ENCODE results near the gene GCFC2.
"Not testable (repeated sequence)": the region's sequence is repeated elsewhere in the genome, so short reads cannot be mapped to it uniquely, and the experiment has no call there.

GCFC2 gene

DNA sequence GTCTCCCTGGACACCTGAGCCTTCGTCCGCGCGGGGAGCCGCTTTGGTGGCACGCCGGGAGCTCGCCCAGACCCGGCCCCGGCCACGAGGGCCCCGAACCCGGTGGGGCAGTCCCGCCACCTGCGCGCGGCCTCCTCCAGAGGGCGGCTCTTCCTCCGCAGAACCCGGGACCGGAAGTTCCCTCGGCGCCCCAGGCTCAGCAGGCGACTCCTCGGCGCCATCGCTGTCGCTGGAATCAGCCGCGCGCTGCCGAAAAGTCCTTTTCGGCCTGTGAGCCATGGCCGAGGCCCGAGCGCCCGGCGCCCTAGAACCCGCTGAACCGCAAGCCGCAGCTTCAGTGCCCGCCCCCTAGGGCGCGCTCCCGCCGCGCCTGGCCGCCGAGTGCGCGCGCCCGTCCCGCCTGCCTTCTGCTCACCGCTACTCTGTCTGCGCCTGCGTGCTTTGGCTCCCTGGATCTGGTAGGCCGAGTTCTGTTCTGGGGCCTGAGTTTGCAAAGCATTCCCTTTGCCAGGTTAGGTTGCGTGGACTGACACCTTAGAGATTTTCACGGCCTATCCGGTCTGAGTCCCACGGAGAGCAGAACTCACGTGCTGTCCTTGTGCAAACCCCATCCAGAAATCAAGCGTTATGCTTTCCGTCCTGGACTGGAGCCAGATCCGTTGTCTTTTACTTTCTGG lies at the start of gene GCFC2:
TSS of gene GCFC2 (minus strand) at position 339 of the 677 bp plus-strand sequence. CDS start at position 279, 60 bp downstream.
- peak within 1 kb of the TSS; percentile 60 for H3K4me3 ChIP-seq (ENCODE audit: low read depth, low read length)

DNA sequence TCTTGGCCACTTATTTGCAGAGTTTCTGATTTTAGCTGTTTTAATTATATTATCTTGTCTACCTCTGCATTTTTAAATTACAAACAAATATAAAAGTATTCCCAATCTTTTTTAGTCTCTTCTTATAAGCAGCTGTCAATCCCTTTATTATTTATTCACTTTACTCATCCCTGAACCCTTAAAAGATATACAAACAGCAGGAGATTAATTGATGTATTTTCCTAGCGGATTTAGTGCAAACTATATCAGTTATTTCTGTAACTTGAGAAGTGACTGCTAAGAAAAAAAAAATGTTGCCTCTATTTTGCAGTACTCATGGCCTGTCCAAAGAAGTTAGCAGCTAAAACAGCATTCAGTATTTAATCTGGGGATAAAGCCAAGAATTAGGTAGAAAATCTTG lies 42.1 kb upstream of the GCFC2 start:
- H3K4me3 ChIP-seq (ENCODE audit: low read depth, low read length) = no peak overlapping the region

DNA sequence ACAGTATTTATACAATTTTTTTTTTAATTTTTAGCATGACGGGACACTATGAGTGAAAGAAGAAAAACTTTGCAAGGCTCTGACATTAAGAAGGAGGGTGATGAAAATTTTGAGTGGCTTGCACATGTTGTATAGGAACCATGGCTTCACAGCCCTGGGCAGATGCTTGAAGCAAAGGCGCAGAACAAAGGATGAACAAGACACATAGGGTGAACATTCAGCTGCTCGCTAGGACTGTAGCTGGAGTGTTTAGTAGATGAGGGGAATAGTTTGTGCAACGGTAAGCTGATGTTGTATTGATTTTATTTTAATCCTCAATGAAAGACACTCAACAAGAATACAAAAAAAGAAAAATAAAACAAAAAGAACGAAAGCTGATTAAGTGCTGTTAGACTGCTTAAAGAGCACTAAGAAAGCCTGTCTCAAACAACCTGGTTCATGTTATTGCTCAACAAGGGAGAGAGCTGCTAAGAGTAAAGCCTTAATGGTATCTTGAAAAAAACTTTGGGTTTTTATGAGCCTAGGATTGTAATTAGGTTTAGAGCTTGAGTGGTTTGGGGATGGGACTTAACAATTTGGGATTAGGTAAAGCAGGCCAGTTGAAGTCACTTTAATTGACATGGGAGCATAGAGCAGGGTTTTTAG lies 41.2 kb upstream of the GCFC2 start:
- H3K4me3 ChIP-seq (ENCODE audit: low read depth, low read length) = no peak overlapping the region

DNA sequence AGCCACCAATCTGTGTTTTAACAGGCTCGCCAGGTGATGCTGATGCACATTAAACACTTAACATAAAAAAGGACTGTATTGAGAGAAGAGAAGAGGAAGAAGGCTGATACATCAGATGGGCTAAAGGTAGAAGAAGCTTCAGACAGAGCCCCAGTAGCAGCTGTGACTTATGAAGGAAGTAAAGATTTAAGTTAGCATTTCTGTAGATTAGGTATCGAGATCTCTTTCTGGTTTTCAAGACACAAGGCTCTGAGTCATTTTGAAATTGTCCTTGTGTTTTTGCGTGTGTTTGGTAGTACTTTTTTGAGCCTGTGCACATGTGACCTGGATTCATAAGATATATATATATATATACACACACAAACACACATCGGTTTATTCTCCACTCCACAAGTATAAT lies 40.6 kb upstream of the GCFC2 start:
- no peak overlapping the region for H3K4me3 ChIP-seq (ENCODE audit: low read depth, low read length)

DNA sequence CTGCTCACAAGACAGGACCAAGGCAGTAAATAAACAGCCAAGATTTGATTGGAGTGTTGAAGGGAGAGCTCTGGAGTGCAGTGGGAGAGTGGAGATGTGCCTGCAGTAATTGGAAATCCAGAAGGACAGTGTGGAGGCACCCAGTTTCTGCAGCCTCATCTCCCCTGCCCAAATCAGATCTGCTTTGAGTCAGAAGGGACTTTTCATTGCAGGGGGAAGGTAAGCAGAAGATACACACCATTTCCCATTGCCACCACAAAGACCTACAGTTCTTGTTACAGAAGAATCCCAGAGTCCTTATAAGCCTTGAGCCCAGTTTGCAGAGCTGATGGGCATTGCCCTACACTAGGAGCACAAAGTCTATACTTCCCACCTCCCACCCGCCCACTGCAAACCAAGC lies 27.2 kb upstream of the GCFC2 start:
- no peak overlapping the region for H3K4me3 ChIP-seq (ENCODE audit: low read depth, low read length)

DNA sequence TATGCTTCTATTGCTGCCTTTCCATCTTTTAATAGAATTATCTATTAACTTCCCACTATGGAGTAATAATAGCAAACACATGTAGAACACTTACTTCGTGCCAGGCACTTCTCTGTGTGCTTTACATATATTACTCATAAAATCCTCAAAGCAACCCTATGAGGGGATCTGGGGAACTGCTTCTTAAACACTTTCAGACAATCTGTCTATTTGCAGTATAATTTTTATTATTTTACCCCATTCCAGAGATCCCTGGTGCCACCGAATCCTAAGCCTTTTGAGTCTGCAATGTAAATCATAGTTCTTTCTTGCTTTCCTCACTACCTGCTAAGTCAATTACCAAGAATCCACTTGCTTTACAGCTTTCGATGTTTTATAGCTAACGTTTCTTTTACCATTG lies 25.6 kb upstream of the GCFC2 start:
- no peak overlapping the region for H3K4me3 ChIP-seq (ENCODE audit: low read depth, low read length)

DNA sequence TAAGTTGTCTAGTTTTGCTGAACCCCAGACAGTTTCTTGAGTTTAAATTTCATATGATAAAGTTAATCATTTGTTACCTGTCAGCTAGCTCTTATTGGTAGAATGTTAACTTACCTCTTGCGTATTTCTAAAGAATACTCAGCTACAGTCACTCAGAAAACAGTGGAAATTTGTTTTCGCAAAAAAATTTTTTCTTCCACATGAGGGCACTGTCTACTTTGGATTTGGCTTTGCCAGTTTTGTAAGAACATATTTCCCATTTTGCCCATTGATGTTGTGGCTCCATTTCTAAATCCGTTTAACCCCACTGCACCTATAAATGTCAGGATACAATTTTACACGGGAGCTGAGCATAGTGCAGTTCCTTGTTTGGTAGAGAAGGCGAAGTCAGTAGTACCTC lies 19.1 kb upstream of the GCFC2 start:
- no peak overlapping the region for H3K4me3 ChIP-seq (ENCODE audit: low read depth, low read length)

DNA sequence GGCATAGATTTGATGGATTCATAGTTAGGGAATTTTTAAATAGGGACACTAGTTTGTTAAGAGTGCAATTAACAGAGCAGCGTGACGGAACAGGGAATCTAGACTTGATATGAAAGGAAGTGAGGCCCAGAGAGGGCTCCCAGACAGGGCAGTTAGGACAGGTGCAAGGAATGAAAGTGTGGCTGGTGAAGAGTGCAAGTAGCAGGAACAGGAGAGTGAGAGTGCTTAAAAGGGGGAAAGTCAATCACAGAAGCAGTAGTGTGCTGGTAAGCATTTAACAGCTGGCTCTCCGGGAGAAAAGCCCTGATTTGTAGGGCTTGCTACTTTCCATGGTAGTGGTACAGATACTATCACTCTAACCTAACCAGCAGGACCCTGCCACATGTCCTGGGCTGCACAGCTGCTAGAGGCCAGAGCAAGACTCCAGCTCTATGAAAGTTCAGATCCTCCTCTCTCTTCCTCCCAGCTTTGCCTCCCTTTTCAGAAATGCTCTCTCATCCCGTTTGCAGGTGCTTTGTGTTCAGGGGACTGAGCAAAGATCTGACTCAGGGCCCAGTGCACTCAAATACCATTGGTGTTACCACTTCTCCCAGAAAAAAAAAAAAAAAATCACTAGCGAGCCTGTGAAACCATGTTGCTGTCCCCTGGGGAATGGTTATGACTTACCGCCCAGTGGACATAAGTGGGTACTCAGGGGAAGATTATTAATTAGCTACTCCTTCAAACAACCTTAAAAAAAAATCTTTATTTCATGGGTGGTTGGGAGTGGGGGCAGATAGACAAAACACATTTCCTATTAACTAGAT lies 18.1 kb upstream of the GCFC2 start:
- no peak overlapping the region for H3K4me3 ChIP-seq (ENCODE audit: low read depth, low read length)

DNA sequence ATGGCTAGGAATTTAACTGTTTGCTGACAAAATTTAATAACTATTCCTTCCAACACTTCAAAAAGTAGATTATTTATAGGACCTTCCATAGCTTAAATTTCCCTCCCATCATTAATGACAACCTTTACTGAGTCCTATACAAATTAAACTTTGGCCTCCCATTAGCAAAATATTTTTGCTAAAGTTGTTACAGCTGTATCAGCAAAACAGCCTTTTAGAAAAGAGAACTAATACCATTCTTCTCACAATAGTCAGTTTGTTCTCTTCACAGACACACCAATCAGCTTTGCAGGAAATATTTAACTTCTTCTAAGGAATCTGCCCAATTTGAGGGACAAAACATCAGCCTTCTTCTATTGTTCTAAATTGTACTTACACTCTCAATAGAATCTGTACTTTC lies 12.0 kb upstream of the GCFC2 start:
- no peak overlapping the region for H3K4me3 ChIP-seq (ENCODE audit: low read depth, low read length)

DNA sequence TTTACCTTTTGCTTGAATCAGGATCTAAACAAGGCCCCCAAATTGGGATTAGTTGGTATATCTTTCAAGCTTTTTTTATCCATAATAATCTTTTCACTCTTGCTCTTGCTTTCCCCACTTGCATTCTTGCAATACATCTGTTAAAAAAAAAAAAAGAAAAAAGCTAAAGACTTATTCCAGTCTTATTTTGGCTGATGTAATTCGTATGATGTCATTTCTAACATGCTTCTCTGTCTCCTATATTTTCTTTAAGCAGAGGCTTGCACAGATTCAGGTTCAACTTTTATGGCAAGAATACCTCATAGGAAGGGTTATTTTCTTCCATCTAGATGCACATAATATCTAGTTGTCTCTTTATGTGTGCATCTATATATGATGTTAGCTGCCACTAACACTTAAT lies 9.8 kb upstream of the GCFC2 start:
- no peak overlapping the region for H3K4me3 ChIP-seq (ENCODE audit: low read depth, low read length)

DNA sequence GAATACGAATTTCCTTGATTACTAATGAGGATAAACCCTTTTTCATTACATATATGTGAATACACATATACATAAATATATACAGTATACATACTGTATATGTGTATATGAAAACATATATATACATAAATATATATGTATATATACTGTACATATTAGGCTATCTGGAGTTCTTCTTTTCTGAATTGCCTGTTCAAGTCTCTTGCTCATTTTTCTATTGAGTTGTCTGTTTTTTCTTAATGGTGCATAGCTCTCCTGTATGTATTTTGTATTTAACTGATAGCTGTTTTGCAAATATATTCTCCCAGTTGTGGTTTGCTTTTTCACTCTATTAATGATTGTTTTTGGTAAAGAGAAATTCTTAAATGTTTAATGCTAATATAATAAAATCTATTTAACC lies 8.9 kb upstream of the GCFC2 start:
- no peak overlapping the region for H3K4me3 ChIP-seq (ENCODE audit: low read depth, low read length)

DNA sequence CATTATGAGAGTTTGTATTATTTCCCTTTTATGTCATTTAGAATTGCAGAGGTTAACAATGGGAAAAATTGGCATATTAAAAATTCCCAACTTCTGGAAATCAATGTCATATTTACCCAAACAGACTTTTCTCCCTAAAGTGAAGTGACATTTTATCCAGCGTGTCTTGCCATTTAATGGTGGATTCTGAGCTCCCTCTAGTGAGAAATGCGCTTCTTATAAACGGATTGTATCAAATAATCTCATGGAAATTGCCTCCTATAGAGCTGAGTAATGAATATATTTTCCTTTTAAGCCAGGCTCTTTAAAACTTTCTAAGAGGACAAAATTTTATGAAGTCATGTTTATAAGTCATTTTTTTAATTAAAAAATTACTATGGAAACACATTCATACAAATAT lies 5.7 kb upstream of the GCFC2 start:
- H3K4me3 ChIP-seq (ENCODE audit: low read depth, low read length) = no peak overlapping the region

DNA sequence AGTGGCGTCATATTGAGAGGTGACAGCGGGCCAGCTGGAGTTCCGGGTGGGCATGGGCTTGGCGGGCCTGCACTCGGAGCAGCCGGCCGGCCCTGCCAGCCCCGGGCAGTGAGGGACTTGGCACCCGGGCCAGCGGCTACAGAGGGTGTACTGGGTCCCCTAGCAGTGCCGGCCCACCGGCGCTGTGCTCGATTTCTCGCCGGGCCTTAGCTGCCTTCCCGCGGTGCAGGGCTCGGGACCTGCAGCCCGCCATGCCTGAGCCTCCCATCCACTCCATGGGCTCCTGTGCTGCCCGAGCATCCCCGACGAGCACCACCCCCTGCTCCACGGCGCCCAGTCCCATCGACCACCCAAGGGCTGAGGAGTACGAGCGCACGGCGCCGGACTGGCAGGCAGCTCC lies 875 bp upstream of the GCFC2 start:
- not testable (repeated sequence) for H3K4me3 ChIP-seq (ENCODE audit: low read depth, low read length)

DNA sequence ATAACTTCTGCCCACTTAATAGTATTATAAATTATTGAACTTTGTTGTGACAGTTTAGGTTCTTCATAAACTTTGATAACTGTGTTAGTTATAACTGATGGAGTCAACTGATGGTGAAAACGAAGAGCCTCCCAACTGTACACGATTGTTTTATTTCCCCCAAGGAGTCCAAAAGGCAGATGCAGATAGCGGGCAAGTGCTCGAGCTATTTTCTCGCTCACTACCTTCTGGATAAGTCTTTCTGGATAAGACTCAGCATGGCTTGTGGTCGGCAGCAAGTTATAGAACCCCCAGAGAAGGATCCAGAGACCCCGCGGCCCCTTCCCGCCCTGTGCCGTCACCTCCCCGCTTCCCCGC lies 517 bp downstream of the GCFC2 start:
- H3K4me3 ChIP-seq (ENCODE audit: low read depth, low read length) = peak overlapping the region; percentile 60

DNA sequence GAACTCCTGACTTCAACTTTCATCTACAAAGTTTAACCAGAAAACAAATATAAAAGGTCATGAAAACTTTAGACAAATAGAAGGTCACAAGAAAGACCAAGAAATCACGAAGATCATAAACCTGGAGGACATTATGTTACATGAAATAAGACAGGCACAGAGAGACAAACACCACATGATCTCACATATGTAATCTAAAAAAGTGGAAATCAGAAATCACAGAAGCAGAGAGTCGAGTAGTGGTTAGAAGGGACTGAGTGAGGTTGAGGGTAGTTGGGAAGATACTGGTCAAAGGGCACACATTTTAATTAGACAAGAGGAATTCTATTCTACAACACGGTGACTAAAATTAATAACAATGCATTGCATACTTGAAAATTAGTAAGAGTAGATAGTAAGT lies 1.4 kb downstream of the GCFC2 start:
- no peak overlapping the region for H3K4me3 ChIP-seq (ENCODE audit: low read depth, low read length)

DNA sequence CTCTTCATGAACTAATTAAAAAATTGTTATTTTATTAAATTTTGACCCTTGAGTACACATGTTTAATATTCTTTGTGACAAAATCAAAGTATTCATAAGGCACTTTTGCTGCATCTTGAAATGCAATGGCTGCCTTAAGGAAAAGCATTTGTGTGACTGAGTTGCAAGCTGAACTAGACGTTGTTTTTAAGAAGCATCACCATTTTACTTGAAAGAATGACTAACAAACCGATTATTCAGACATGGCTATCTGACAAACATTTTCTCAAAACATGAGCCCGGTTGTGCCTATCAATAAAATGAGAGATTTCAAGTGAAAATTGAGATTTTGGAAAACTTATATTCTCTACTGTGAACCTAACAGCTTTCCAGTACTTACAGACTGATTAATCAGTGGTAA lies 2.8 kb downstream of the GCFC2 start:
- no peak overlapping the region for H3K4me3 ChIP-seq (ENCODE audit: low read depth, low read length)

DNA sequence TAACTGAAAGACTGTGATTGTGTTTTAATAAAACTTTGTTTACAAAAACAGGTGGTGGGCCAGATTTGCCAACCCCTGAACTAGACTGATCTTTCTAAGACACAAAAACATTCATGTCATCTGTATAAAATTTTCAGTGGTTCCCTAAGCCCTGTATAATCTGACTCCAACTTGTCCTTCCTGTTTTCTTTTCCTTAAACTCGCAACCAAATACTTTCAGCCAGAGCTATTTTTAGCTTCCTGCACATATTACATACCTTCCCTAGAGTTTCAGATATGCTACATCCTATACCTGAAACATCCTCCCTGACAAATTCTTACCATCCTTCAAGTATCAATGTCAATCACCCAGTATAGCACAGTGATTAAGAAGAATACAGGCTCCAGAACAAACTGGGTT lies 4.8 kb downstream of the GCFC2 start:
- H3K4me3 ChIP-seq (ENCODE audit: low read depth, low read length) = no peak overlapping the region

DNA sequence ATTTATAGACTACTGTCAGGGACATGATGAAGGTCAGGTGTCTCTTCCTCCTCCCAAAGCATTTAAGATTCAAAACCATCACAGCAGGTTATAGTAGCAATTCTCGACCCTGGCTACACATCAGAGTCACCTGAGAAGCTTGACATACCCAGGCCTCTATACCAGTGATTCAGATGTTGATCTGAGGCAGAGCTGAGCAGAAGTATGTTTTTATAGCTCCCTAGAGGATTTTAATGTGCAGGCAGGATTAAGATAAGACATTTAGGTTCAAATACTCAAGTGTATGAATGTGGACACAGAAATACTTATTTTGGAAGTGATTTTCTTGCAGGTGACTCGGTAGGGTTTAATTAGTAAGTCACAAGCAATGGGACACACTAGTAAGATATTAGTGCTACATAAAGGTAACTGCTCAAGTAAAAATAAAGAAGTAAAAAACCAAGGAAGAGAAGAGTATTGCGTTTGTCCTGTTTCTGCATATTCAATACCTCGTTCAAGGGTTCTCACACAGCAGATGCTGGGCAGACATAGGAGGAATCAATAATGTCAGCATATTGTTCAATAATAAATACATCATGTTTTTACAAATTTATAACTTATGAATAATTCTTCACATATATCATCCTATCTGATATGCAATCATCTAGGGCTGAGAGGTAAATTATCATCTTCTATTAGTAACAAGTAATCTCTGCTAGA lies 7.0 kb downstream of the GCFC2 start:
- no peak overlapping the region for H3K4me3 ChIP-seq (ENCODE audit: low read depth, low read length)

DNA sequence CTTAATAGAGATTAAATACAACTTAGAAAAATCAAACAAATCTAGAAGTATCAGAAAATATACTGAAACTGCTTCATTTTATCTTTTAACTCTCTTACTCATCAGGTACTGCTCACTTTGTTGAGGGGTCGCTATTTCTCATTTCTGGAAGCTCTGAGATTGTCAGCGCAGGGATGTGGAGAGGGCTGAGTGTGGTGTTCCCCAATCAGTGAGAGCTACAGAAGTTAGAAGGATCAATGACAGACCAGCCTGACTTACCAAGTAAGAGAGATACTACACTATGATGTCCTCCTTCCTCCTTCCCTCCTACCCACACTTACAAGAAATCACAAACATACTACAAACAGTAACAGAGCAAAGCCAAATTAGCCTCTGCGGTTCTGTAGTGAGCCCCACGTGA lies 8.1 kb downstream of the GCFC2 start:
- H3K4me3 ChIP-seq (ENCODE audit: low read depth, low read length) = no peak overlapping the region

DNA sequence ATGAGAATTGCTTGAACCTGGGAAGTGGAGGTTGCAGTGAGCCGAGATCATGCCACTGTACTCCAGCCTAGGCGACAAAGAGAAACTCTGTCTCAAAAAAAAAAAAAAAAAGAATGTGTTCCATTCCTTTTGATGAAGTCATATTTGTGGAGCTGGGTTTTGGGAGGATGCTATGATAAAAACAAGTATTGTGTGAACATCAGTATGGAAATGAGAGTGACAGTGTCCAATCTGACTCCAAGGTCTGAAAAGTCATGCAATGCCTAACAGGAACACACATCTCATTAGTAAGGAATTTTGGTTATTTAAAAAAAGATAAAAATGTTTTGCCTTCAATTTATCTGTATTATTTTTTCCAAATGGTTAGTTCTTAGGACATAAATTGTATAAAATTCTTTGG lies 11.8 kb downstream of the GCFC2 start:
- H3K4me3 ChIP-seq (ENCODE audit: low read depth, low read length) = no peak overlapping the region

DNA sequence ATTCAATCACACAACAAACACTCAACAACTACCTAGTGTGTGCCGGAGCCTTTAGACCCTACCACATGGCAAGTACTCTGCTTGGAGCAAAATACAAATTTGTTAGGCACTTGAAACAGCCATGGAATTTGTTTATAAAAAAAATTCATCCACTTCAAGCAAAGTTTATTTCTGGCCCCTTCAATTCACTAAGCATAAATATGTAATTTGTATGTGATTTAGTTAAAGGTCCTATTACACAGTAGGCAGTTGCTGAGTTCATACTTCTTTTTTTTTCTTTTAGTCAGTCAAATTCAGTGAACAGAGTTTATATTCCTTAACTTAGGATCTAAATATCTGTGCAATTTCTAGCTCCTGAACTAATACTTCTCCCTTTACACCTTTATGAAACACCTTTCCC lies 22.5 kb downstream of the GCFC2 start:
- H3K4me3 ChIP-seq (ENCODE audit: low read depth, low read length) = no peak overlapping the region

DNA sequence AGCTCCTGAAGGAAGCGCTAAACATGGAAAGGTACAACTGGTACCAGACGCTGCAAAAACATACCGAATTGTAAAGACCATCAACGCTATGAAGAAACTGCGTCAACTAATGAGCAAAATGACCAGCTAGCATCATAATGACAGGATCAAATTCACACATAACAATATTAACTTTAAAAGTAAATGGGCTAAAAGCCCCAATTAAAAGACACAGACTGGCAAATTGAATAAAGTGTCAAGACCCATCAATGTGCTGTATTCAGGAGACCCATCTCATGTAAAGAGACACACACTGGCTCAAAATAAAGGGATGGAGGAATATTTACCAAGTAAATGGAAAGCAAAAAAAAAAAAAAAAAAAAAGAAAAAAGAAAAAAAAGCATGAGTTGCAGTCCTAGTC lies 27.3 kb downstream of the GCFC2 start:
- not testable (repeated sequence) for H3K4me3 ChIP-seq (ENCODE audit: low read depth, low read length)
